T-helper 9 cell (primary cell): ENCODE results near the gene SEPTIN10.
A peak's percentile ranks its signal among the peaks of the same experiment; 100 is the strongest.

Experiments used
- DNase-seq: peaks from one replicate; pipeline ENCODE4 v3.0.0-alpha.2; 2020

The SEPTIN10 gene

DNA sequence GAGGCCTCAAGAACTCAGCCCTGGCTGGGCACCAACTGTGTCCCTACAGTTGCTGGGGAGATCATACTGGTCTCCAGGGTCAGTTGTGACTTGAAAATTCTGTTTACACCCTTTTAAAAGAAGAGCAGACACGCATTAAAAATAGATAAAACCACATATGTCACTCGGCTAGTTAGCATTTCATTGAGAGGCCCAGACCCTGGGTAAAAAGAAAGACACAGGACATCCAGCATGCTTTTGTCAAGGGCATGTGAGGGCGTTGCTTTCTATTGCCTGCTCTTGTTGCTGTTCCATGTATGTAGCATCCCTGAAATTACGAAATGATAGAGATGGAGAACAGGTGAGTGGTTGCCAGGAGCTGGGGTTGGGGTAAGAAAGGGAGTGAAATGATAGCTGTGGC is 94.3 kb downstream of the SEPTIN10 start:
- no peak for DNase-seq

DNA sequence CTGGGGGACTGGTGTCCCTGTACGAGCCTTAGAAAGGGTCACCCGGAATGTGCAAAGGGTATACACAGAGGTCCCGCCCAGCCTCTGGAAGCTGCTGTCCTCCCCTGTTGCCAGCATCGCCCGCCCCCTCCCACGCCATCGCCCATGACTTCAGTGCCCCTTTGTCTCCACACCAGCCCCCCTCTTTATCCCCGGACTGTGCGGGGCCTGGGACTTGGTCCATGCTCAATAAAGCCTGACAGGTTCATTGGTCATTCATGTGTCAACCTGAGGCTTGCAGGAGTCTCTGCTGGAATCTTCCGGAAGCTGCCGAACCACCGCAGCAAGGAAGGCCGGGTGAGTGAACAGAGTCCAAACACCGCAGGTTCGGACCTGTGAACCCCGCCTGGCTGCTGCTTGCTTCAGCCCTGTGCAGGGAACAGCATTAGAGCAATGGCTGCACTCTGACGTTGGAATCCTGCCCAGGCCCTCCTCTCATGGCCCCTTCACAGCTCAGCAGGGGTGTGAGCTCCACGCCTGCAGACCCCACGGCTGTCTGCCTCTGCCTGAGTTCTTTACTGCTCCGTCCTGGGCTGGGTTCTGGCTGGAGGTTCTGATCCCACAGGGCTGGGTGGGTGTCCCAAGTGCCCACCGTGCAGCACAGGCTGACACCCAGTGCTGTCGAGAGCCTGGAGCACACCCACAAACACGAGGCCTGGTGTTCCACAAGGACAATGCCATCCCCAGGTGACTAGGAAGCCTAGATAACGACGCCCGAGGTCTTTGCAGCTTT is 96.5 kb downstream of the SEPTIN10 start:
- DNase-seq = no peak

DNA sequence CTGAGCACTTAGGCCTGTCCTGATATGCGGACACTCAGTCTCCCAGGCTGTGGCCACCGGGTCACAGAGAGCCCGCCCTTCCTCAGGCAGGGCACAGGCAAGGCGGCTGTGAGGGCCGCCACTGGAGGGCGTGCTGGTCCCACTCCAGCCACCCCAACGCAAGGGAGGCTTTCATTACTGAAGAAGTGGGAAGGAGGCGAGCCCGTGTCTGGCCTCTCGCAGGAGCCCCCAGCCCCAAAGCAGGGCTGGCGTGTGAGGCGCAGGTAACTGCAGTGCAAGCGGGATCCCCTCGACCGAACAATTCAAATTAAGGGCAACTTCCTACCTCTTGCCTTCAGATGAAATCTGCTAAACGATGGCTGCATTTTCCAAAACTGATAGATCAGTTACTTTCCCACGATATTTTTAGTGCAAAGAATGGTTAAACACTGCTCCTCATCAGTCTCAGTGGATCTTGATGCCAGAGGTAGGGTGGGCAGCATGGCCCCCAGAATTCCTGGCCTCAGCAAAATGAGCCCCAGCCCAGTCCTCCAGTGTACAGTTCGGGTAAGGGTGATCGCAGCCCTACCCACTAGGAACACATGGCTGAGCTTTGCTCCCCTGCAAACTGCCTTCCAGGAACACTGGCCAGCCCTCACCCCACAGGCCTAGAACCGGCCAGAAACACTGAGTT is 97.2 kb downstream of the SEPTIN10 start:
- no peak for DNase-seq

DNA sequence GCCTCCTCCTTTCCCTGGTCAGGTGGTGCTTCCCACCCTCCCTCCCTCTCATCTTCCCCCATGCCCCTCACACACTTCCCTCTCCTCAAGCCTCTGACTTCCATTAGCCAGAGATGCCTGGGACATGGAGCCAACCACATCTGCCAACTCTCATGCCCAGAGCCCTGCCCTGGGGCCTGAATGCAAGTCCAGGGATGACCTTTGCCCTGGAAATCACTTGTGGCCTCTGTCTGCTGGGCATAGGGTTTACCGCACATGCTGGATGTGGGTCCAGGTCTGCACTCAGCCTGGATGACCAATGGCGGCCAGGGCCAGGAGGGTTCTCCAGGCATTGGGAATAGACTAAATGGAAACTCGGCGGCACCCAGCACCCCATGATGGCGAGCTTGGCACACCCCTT is 98.9 kb downstream of the SEPTIN10 start:
- DNase-seq = no peak

DNA sequence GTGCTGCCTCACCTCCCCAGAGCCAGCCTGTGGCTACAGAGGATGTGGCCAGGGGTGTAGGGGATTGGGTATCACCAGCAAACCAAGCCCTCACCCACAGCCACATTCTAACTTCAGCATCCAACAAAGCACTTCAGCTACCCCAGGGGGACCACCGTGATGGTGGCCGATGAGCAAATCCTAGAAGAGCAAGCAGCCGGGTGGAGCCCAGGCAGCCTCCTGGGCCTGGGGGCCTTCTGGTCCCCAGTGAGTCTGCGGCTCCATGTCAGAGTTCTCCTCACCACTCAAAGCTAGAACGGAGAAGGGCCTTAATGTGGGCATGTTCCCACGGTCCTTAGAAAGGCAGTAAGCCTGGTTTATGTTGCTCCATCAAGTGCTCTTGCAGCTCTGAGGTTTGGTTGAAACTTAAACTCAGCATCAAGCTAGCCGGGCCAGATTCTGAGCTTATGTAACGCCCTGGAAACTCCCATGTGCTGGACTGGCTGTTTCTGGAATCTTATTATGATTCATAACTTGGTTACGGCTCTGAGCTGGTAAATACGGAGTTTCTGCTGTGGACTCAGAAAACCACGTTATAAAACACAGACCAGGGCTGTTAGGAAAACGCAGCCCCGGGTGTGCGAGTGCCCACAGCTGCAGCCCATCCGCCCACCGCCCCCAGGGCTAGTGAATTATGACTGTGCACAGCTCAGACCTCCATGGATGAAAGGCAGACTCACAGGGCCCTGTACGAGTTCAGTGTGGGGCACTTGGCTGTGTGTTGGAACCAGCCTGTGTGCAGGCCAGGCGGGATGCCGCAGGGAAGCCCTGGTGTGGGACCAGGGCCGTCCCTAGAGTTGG is 99.8 kb downstream of the SEPTIN10 start:
- DNase-seq = no peak

DNA sequence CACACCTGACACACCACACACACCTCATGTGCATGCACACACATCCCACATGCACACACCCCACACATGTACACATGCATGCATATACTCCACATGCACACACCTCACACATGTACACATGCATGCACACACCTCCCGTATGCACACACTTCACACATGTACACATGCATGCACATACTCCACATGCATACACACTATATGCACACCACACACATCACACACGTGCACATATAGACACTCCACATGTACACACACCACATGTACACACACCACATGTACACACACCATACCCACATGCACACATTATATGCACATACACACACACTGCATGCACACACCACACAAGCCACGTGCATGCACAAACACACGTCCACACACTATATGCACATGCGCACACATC is 100.5 kb downstream of the SEPTIN10 start:
- no peak for DNase-seq

DNA sequence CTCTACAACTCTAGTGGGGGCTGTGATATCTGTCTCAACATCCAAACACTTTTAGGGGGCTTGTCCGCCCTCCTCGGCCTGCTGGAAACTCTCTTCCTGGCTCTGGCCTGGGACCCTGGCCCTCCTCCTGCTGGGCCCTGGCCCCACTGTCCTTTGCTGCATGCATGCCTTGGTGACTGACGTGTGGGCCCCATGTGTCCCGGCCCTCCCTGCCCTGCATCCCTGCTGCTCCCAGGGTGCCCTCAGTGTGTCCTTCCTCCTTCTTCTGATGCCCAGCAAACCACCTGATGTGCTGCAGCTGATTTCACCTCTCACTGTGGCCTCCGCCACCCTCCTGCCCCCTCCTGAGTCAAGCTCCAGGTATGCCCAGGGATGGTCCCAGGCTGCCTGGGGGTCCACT is 101.7 kb downstream of the SEPTIN10 start:
- DNase-seq = no peak

DNA sequence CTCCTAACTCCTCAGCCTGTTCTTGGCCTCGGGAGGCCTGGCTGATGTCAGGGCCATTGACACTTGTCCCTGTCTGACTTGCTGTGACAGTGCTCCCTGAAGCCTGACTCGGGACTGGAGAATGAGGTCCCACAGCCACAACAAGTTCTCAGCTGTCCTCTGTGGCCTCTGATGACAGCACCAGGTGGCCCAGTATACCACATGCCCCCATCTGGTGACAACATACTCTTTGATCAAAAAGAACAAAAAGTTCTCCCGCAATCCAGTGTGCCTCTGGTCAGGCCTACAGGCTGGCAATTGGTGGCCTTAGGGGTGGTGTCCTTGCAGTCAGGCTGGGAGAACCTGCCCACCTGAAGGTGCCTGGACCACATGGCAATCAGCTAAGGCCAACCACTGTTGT is 102.6 kb downstream of the SEPTIN10 start:
- DNase-seq = no peak

DNA sequence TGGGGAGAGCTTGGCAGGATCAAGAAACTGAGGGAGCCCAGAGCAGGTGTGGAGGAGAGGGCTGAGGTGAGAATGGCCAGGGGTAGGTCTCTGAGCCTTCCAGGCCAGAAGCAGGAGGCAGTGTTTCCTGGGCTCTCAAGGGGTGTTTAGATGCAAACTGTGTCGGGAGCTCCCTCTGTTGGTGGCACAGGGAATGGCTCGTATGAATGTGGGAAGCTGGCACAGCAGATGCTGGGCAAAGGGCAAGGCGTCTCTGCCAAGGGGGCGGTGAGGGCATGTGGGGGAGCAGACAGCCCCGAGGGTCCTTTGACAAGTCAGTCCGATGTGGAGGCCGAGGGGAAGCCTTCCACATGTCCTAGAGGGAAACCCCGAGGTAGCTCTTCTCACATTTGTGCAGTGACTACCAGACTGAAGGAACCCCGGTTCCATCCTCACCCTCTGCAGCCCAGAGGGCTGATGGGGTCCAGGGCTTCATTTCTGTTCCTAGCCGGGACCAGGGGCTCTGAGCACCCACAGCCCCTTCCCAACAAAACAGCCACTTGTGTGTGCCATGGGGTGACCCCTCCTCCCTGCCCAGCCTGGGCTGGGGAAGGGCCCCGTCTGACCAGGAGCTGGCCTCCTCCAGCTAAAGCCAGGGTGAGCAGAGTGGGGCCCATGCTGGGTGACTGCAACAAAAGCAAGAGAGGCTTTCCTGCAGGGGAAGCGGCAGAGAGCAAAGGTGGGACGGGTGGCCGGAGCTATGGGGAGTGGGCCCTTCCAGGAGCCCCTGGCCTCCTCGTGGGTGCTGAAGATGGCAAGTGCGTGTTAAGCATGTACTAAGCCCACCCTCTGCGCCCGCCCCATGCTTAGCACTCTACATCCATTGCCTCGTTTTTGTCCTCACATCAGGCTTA is 103.4 kb downstream of the SEPTIN10 start:
- peak; percentile 66 for DNase-seq

DNA sequence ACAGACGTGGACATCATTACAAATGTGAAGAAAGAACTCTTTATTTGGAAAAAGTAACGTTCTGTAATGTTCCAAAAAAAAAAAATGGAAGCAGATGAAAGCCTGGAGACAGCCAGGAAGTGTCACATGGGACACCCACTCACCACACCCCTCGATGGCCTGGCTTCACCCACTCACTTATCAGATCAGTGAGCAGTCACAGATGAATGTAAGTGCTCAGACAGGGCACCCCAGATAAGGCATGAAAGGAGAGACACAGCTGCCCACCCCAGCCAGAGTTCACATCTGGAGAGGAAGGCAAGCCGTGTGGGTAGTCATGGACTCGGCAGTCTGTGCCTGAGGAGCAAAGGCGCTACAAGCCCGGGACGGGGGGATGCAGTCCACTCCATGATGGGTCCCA is 105.2 kb downstream of the SEPTIN10 start:
- no peak for DNase-seq

DNA sequence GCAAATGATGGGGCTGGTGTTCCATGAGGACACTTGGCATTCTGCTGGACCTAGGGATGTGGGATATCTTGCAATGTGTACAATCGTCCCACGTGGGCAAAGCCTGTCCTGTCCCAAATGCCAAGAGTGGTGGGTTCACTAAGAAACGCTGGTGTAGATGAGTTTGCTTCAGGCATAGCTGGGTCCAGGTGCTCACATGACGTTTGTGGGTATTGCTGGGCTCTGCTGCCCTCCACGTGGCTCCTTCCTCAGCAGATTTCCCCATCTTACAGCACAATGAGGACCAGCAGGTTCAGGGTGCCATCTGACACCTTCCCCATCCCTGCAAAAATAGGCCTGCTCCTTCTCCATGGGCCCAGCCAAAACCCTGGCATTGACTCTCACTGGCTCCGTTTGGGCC is 105.9 kb downstream of the SEPTIN10 start:
- DNase-seq = no peak

DNA sequence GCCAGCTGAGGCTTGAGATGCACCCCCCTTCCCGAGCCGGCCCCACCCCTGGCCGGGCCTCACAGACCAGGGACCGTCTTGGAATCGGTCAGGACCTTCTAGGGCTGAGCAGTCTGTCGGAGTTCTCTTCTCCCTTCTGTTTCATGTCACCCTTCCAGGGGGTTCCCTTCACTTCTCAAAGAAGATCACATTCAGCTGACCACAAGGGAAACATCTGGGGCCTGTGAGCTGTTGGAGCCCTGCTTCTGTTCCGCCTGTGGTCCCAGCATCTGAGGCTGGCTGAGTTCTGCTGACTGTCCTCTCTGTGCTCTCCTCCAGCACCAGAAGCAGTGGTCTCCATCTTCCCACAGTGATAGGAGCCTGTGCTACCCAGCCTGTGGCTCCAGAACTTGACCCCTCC is 106.5 kb downstream of the SEPTIN10 start:
- DNase-seq = no peak

DNA sequence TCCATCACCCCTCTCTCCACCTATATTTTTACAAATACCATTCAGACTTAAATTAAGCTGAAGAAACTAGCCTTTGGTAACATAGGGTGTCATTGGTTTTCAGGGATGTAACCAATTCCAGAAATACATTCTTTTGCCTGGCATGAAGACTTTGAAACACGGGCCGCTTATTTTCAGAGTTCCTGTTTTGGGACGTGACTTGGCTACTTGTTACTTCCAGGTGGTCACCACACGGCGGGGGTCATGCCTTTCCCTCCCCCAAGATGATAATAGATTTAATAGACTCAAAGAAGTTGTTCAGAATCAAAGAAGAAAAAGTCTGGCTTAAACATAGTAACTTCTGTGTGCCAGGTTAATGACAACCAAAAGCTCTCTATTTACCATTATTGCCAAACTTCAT is 110.6 kb downstream of the SEPTIN10 start:
- DNase-seq = no peak

DNA sequence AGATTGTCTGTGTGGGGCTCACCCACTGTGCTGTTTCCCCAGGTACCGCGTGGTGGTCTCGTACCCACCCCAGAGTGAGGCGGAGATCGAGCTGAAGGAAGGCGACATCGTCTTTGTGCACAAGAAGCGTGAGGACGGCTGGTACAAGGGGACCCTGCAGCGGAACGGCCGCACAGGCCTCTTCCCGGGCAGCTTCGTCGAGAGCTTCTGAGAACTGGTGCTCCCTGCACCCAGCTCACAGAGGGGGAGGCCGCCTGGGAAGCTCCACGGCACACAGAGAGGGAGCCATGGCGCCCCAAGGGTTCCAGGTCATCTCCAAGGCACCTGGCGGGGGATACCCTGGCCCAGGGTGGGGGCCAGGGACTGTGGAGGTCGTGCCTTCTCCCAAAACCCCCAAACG is 112.3 kb downstream of the SEPTIN10 start:
- no peak for DNase-seq

DNA sequence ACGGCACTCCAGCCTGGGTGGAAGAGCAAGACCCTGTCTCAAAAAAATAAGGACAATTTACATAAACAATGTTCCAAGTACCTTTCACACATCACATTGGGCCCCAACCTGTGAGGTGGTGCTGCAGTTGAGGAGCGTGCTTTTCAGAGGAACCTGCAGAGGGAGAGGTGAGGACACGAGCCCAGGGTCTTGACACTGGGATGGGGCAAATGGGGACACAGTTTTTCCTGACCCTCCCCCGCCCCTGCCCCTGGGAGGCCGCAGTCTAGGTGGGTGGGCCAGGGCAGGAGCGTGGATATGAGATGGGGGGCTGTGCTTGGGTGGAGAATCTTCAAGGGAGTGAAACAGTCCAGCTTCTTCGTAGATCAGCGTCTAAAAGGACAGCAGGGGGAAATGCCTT is 112.9 kb downstream of the SEPTIN10 start:
- DNase-seq = no peak

DNA sequence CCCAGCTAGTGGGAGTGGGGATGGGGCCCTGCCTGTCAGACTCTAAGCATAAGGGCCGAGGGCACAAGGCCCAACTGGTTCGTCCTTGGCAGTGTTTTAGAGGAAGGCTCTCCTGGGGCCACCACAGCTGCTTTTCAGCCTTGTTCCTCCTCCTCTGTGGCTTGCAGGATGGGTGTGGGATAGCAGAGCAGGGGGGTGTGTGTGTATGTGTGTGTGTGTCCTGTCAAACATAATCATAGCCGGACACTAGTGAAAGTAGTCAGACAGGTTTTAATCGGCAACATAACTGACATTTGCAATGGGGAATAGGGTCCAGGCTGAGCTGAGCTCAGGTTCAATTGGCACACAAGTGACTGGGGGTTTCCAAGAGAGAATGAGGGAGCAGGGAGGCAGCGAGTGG is 114.2 kb downstream of the SEPTIN10 start:
- DNase-seq = no peak

DNA sequence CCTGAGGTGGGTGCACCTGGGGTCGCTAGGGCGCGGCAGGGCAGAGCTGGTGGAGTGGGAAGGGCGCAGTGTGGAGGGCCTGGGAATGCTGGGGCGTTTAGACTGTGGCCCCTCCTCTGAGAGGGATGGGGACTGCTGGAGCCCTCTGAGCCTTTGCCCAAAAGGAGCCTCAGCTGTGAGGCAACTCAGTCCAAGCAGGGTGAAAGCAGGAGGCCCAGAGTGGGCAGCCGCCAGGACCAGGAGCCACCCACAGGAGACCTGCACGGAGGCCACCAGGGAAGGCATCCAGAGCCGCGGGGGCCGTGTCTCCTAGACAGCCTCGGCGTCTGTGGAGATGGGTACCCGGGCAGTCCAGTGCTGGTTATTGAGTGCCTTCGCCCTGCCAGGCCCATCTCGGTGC is 114.9 kb downstream of the SEPTIN10 start:
- no peak for DNase-seq

DNA sequence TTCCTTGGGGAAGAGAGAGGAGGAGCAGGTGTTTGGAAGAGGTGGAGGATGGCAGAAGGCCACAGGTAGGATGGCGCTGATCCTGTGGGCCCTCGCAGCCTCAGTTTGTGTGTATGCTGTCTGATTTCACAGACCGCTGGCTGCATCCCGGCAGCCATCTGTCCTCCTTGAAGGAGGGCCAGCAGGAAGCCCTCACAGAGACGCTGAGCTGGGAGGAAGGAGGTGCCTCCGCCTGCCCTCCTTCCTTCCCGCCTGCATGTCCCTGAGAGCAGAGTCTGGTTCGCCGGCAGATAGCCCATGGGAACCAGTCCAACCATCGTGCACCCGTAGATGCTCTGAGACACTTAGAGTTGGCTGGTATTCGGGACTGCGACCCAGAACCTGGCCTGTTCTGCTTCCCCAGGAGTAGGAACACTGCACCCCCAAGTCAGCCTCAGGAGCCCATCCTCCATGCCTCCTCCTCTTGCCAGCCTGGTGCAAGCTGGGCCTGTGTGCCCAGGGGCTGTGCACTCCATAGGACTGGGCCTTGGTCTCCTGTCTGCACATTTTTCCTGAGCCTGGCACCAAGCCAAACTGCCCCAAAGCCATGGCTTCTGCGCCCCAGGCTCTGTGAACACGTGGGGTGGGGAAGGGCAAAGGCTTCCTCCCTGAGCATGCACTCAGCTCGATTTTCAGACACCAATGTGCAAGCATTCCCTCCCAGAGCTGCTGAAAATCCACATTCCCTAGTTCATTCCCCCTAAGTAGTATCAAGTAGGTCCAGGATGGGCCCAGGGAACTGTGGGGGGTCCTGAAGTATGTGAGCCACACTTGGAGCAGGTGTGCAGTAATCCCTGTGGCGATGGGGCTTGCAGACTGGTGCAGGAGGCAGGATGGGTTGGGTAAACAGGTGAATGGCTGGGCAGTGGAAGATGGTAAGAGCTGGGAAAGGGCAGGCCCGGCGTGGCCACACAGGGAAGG is 115.6 kb downstream of the SEPTIN10 start:
- no peak for DNase-seq

DNA sequence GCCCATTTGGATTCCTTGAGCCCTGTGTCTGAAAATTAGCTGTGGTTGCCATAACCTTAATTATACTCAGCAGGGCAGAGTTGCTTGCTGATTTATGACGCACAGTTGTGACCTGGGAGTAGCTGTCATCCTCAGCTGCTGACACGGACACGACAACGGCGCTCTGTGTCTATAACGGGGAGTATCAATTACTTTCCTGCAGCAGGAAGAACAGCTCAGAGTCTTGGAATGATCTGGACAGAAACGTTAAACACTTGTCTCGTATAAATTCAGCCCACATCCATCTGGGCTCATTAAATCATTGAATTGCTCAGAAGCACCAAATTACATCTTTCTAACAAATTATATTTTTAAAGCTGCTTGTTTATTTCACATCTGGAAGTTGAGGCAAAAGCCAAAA is 116.3 kb downstream of the SEPTIN10 start:
- DNase-seq = no peak

DNA sequence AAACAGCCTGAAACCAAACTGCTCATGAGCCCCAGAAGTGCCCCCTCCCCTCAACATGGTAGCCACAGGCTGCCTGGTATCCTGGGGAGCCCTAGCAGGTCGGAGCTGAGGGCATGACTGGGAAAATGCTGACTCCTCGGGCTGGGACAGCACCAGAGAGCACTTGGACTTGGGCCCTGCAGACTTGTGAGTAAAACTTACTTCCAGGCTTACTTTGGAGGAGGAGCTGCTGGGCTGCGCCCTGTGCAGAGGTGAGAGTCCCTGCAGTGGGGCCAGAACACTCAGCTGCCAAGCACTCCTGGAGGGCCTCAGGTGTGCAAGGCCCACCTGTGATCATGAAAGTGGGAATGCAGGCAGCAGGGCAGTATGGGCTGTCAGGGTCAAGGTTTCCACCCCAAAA is 119.4 kb downstream of the SEPTIN10 start:
- DNase-seq = no peak

DNA sequence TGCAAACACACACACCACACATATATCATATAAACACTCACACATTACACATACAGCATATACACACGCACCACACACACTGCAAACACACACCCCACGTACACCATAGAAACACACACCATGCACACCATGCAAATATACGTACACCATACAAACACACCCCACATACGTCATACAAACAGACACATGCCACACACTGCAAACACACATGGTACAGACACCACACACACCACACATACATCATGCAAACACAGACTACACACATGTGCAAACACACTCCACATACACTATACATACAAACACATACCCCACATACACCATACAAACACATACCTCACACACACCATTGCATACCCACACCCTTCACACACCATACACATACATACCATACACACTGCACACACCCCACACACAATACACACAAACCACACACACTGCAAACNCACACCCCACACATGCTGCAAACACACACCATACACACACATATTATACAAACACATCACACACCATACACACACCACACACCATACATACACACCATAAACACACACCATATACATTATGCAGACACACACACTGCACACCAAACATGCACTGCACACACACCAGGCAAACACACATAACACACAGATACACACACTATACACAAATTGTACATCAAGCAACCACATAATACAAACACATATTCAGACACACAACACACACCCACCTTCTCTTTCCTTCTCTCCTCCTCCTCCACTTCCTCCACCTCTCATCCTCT is 120.4 kb downstream of the SEPTIN10 start:
- DNase-seq = no peak
